Stimulated activated CD4-positive, alpha-beta T cell treated with anti-CD3 and anti-CD28 coated beads, Interleukin-15, amount 100 ng/mL, for 1 hour (primary cell): ENCODE results near the gene SUOX.
A peak's percentile ranks its signal among the peaks of the same experiment; 100 is the strongest.
"Not testable (repeated sequence)": the region's sequence is repeated elsewhere in the genome, so short reads cannot be mapped to it uniquely, and the experiment has no call there.

Experiments
- DNase-seq, 2 donors: peaks; one replicate each; pipeline ENCODE4 v3.0.0-alpha.2; 2020; ENCODE audit warnings: low read depth in 1 of 2, low spot score in 1 of 2

Gene SUOX

DNA sequence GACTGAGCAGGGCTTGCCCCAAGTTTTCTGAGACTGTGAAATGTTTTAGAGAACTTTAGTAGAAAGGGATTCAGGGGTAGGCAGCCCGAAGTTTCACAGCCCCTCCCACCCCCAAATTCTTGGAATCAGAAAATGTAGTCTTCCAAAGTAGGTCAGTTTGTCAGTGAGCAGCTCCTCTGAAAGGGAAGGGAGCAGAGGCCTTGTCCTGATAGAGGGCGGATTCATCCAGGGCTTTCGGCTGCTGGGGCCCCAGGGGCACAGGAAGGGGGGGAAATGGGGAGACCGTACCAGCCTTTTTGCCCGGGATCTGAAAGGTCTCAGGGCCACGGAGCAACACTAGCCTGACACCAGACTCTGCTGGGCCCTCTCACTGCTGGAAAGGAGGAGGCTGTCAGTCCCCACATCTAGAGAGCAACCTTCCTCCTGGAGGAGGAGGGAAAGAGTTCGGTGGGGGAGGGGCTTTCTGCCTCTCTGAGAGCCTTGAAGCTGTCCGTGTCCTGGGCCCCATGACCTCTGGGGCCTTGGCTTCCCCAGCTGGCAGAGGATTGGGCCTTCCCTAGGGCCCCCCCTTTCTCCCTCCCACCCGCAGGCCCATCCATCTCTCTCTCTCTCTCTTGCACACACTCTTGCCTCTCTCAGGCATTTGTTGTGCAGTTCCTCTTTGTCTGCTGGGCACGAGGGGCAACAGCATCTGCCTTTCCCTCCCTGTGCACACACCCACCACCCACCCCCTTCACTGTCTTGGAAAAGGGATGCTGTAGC, 23.5 kb downstream of the SUOX start, which contains the start of gene IKZF4:
IKZF4 (plus strand) TSS at position 621 of the 762 bp plus-strand sequence. CDS start 451 bp downstream, outside the sequence.
- DNase-seq: no peak

DNA sequence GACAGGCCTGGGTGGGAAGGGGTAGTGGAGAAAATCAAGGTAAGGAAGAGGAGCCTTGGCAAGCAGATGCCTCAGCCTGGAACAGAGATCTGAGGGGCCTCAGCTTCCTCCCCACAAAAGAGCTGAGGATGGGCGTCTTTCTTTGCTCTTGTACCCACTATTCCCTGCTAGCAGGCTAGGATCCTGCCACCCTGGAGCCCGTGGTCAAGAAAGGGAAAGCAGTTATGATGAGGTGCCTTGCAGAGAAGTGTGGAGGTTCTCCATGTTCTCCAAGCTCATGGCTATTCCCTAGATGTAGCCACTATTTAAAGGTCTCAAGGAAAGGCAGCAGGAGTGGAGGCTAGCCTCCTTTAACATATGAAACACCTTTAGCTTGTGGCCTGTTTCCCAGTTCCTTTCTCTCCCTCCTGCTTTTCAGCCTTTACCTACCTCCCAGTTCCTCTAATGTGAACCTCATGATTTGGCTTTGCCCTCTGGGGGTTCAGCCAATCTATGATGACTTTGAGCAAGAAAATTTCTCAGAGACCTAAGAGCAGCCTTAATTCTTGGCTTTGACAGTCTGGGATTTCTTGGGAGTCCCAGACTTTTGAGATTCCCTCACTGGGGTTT, 24.9 kb downstream of the SUOX start:
- DNase-seq: no peak

DNA sequence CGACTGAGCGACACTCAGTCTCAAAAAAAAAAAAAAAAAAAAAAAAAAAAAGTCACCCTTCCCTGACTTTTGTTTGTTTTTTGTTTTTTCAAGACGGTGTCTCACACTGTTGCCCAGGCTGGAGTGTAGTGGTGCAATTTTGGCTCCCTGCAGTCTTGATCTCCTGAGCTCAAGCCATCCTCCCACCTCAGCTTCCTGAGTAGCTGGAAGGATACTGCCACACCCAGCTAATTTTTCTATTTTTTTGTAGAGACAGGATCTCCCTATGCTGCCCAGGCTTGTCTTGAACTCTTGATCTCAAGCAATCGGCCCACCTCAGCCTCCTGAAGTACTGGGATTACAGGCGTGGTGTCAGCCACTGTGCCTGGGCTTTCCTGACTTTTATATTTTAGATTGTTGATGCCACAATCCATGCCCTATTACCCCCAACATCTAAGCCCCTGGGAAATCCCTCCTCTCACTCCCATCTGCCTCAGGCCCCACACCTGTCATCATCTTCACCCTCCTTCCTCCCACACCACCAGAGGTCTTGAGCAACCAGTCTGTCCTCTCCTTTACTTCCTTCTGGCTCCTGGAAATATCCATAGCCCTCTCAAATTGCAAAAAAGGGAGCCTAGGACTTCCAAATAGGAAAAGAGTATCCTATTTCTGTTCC, 31.6 kb downstream of the SUOX start:
- no peak for DNase-seq

DNA sequence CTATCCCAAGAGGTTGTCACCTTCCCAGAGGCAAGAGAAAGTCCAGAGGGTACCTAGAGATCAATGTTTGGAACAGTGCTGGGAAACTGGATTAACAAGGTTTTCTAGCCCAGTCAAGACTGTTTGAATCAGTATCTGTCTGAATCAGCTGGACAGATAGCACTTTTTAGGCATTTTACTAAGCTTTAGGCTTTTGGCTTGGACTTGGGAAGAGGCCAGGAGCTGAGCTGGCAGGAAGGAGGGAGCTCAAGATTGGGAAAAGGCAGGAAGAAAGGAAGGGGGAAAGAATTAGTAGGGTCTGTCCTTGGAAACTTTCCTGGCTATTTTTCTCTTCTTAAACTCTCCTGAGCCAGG, 32.1 kb downstream of the SUOX start:
- no peak for DNase-seq

DNA sequence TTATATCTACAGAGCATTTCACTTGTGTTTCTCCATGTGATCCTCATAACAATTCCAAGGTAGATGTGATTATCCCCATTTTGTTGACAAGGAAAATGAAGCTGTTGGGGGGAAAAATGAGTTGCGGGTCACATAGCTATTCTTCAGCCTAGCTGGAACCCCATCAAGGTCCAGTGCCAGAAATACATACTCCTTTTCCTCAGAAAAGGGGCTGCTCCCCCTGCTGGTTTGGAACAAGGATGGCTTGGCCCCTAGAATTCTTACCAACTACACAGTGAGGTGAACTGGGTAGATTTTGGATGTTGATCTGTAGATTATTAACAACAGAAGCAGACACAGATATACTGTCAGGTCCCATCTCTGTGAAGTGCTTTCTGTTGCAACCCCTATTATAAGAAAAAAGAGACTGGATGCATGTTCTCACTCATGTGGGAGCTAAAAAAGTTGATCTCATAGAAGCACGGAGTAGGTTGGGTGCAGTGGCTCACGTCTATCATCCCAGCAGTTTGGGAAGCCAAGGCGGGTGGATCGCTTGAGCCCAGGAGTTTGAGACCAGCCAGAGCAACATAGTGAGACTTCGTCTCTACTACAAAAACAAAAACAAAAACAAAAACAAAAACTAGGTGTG, 32.7 kb downstream of the SUOX start:
- no peak for DNase-seq

DNA sequence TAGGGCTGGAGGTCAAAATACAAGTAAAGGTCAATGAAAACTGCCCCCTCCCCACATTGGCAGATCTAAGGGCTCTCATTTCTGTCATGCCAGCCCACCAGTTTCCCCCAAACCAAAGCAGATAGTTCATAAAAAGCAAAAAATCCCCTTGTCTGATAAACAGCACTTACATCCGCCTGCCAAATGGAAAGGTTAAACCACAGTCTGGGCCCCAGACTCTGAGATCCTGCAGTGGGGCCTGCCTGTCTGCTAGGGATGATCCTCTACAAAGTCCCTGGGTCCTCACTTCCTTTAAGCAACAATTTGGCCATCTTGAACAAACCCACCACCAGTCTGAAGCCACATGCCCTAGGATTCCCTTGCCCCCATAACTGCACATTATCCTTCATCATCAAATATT, 34.9 kb downstream of the SUOX start:
- DNase-seq: no peak

DNA sequence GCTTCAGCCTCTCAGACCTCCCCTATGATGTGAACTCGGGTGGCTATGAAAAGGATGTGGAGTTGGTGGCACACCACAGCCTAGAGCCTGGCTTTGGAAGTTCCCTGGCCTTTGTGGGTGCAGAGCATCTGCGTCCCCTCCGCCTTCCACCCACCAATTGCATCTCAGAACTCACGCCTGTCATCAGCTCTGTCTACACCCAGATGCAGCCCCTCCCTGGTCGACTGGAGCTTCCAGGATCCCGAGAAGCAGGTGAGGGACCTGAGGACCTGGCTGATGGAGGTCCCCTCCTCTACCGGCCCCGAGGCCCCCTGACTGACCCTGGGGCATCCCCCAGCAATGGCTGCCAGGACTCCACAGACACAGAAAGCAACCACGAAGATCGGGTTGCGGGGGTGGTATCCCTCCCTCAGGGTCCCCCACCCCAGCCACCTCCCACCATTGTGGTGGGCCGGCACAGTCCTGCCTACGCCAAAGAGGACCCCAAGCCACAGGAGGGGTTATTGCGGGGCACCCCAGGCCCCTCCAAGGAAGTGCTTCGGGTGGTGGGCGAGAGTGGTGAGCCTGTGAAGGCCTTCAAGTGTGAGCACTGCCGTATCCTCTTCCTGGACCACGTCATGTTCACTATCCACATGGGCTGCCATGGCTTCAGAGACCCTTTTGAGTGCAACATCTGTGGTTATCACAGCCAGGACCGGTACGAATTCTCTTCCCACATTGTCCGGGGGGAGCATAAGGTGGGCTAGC, 37.7 kb downstream of the SUOX start:
- no peak for DNase-seq

DNA sequence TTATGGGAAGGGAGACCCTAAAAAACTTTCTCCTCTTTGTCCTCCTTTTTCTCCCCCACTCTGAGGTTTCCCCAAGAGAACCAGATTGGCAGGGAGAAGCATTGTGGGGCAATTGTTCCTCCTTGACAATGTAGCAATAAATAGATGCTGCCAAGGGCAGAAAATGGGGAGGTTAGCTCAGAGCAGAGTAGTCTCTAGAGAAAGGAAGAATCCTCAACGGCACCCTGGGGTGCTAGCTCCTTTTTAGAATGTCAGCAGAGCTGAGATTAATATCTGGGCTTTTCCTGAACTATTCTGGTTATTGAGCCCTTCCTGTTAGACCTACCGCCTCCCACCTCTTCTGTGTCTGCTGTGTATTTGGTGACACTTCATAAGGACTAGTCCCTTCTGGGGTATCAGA, 40.1 kb downstream of the SUOX start:
- no peak for DNase-seq

DNA sequence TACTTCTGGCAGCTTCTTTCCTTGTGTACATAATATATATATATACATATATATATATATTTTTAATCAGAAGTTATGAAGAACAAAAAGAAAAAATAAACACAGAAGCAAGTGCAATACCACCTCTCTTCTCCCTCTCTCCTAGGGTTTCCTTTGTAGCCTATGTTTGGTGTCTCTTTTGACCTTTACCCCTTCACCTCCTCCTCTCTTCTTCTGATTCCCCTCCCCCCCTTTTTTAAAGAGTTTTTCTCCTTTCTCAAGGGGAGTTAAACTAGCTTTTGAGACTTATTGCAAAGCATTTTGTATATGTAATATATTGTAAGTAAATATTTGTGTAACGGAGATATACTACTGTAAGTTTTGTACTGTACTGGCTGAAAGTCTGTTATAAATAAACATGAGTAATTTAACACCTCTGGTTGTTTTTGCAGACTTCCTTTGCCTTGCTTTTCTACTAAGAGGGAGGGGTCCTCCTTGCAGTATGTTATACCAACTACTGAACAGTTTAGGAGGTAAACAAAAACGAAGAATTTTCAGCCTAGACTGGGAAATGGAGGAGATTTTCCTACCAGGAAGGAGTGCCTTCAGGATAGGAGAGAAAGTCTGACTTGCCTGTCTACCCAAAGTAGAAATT, 41.1 kb downstream of the SUOX start:
- no peak for DNase-seq

DNA sequence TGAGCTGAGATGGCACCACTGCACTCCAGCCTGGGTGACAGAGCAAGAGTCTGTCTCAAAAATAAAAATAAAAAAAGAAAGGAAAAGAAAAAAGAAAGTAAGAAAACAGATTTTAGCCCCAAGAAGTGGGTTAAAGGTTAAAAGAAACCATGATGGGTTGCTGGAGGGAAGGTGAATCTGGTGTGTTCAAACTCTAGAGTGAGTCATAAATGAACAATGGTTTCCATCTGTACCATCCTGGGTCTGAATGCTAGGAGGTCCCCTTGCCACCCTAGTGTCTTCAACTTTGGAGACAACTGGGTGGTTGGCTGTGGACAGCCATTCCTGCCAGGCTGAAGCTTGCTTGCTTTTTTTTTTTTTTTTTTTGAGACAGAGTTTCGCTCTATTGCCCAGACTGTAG, 43.1 kb downstream of the SUOX start:
- no peak for DNase-seq

DNA sequence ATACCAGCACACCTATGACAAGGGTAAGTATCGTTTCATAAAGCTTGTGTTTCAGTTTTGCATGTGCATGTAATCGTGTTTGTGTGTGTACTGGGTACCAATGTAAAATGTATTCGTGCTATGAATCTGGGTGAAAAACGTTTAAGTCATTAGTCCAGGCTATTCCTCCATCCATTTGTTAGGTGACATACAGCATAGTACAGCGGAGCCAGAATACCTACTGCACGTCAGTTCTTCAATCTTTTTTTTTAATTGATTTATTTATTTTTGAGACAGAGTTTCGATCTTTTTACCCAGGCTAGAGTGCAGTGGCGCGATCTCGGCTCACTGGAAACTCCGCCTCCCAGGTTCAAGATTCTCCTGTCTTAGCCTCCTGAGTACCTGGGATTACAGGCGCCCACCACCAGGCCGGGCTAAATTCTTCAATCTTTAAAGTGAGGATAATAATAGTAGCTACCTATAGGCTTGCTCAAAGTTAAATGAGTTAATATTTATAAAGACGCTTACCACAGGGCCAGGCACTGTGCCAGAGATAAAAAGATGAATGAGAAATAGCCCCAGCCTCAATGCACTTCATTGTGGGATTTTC, 44.0 kb downstream of the SUOX start:
- no peak for DNase-seq

DNA sequence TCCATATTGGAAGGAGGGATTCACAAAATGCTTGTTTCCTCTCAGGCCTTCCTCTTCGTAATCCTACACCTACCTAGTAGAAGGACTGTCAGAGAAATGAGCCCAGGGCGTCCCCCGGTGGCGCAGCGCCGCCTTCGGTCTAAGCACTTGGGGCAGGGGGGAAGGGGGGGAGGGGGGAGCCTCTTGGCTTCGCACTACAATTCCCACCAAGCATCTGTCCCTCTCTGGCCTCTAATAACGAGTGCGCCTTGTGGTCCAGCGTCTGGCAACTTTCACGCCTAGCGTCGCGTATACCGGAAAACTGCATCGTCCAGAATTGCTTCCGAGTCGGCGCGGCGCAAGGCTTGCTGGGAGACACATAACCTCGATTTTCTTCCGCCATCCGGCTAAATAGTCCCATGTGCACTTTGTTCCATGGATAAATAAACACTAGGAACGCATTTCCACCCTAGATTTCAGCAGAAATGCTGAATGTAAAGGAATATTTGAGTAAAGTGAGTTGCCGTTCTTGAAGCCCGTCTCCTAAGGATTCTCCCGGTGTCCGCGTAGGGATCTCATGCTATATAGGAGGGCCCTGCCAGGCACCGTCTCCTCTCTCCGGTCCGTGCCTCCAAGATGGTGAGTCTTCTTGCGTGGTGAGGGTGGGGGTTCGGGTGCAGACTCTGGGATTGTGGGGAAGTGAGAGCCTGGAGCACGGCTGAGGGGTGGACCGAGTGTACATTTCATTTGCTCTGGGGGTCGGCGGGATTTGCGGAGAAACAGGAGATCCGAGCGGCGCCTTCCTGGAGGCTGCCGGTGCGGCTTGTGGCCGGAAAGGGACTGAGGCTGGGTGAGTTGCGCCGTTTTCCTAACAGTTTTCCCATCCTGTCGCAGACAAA, 44.7 kb downstream of the SUOX start, which contains the start of gene RPS26:
RPS26 (plus strand) TSS at position 367 of the 878 bp plus-strand sequence; CDS start at position 616, 249 bp downstream.
- DNase-seq: peak; percentile 75 to 77

DNA sequence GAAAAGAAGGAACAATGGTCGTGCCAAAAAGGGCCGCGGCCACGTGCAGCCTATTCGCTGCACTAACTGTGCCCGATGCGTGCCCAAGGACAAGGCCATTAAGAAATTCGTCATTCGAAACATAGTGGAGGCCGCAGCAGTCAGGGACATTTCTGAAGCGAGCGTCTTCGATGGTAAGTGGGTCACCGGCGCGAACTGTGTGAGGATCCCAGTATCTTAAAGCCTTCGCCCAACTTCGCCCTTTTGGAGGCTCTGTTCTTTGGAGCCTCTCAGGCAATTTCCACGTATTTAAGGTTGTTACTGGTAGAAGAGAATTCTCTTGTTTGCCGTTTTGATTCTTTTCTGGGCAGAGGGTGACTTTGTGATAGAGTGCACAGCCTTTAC, 45.3 kb downstream of the SUOX start:
- DNase-seq: not testable (repeated sequence)

DNA sequence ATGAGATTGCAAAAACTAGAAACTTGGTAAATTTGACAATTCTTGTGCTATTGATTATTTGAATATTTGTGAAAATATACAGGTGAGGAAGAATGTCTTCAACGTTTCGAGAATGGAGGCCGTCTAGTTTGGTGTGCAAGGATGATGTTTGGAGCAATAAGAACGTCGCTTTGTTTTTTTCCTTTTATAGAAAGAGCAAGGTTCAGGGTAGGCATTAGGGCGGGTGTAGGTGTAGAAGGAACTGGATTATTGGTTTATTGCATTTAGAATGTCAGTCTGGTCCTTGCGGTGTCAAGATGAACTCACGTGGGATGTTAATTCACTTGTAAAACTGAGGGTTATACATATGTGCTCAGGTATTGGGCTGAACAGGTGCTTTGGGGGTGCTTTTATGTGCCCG, 45.8 kb downstream of the SUOX start:
- DNase-seq: no peak

DNA sequence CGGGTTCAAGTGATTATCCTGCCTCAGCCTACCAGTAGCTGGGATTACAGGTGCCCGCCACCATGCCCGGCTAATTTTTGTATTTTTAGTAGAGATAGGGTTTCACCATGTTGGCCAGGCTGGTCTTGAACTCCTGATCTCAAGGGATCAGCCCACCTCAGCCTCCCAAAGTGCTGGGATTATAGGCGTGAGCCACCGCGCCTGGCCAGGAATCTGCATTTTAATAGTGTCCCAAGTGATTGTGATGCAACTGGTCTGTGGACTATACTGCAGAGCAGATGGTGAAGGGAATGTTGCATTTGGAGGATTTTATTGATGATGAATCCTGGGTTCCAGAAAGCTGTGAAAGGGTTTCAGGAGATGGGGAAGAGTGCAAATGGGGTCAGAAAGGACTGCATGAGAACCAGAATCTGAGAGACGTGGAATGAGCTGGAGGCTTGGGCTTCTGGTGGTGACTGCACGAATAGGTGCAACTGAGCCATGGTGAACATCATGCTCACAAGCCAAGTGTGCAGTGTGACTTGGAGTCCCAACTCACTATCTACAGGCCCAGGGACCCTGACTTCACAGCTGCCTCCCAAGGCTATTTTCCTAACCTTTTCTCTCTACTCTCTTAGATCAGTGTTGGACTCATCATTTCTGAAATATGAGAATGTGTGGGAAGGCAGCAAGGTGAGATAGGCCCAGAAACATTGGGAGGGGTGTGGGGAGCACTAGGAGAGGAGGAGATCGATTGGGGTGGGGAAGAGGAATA, 49.1 kb downstream of the SUOX start:
- no peak for DNase-seq

DNA sequence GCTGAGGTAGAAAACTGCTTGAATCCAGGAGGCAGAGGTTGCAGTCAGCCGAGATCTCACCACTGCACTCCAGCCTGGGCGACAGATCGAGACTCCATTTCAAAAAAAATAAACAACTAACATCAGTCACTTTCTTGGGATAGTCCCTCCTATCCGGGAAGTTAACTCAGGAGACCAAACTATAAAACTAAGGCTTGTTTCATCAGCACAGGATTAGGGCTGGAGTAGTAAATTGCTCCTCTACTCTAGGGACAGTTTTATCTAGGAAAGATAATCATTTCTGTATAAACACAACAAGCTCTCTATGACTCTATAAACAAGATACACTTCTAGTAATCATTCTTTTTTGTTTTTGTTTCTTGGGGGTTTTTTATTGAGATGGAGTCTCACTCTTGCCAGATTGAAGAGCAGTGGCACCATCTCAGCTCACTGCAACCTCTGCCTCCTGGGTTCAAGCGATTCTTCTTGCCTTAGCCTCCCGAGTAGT, 56.4 kb downstream of the SUOX start:
- no peak for DNase-seq
